GM12873 (cell line): ENCODE measurements around the gene PPP4R4.

ENCODE experiments used
- CTCF ChIP-seq: IDR thresholded peaks from 2 replicates; pipeline ENCODE4 v1.5.1; 2012; ENCODE audit warnings: low read depth, mild to moderate bottlenecking, moderate library complexity, low read length, control low read depth; ENCODE audit not compliant: insufficient read depth; ENCODE audit errors: missing control alignments

The PPP4R4 gene

DNA sequence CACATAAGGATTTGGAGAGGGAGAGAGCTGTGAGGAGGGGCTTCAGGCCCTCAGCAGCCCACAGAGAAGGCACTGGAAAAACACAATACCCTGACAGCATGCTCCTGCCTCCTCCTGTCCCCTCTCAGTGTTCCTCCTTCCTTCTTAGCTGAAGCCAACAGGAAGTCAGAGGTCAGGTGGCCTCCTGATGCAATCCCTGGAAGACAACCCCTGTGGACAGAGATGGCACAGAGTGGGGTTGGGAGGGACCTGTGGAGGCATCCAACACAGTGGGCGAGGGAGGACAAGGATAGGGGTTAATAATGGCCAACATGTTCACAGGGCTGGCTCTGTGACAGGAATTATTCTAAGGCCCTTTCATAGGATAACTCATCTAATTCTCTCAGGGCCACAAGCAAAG lies 29.4 kb upstream of the PPP4R4 start:
- TF ChIP-seq CTCF = no peak

DNA sequence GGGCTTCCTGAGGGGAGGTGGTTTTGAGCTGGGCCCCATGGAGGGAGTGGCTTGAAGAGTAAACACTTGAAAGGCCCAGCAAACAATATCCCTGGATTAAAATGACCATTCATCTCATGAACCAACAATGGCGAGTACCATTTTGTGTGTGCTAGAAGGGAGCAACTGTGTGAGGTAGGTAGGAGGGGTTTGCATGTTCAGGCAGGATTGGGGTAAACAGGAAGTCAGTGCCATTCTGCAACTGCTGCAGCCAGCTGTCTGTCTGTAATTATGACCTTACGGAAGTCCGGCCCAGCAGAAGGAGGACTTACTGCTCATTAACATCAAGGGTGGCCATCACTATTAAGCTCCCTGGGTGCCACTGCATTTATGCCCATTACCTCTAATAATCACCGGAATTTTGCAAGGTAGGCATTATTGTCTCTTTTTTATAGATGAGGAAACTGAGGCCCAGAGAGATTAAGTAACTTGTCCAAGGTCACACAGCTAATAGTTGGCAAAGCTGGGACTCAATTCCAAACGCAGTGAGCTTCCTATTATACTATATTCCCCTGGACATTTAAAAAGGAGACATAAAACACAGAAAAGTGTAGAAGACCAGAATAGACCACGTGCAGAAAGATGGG lies 28.1 kb upstream of the PPP4R4 start:
- no peak for TF ChIP-seq CTCF

DNA sequence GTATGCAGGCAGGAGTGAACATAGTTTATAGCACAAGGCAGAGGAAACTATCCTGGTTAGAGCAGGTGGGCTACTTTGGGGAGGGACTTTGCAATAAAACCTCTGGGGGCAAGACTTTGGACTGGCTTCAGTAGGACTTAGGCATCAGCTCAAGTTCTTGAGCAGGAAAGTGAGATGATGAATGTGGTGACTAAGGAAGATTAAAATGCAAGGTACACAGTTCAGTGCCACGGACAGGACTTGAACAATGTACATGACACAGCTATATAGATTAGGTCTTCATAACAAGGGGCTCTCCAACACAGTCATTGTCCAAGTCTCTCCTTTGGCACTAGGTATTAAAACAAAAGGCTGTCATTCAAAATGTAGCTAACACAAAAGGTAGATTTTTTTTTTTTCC lies 21.4 kb upstream of the PPP4R4 start:
- no peak for TF ChIP-seq CTCF

DNA sequence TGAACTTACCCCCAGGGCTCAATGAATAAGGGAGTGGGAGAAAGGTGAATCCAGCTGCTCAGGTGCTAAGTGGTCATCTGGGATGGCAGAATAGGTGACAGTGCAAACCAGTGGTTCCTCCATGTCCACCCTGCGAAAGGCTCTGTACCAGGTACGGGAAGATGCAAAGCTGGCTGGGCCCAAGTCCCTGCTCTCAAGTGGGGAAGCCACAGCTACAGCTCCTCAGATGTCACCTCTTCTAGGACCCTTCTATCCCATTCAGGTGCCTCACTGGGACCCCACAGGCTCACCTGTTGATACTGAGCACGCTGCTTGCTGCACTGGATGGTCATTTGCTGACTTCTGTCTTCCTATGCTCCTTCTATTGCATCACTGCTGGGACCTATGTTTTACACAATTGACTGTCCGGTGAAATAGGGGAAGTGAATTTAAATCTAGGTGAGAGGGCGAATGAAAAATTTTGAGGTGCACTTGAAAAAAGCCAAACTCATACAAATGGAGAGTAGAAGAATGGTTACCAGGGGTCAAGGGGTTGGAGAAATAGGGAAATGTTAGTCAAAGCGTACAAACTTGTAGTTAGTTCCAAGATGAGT lies 20.3 kb upstream of the PPP4R4 start:
- TF ChIP-seq CTCF = no peak

- TF ChIP-seq CTCF = no peak
Measured at GRCh38 chr14:94157197-94157596, 16.9 kb upstream of the PPP4R4 start.

- no peak for TF ChIP-seq CTCF
Measured at GRCh38 chr14:94158239-94158883, 15.8 kb upstream of the PPP4R4 start.

GRCh38 chr14:94161058-94161457 lies 13.1 kb upstream of the PPP4R4 start:
- TF ChIP-seq CTCF = no peak
